HG02885 (cell line): ENCODE results near the gene APOA4.

ENCODE experiments used
- ATAC-seq: cut with Tn5 transposase; IDR thresholded peaks from one replicate; pipeline ENCODE4 v1.9.1; 2021; ENCODE audit warnings: mild to moderate bottlenecking; ENCODE audit not compliant: unreplicated experiment, poor library complexity

The APOA4 gene

GRCh38 chr11:116823031-116823843 is at the start of gene APOA4:
Gene APOA4, minus strand, starts transcription at chr11:116823304. Its CDS starts 113 bp downstream, at chr11:116823191.
- ATAC-seq: no peak

GRCh38 chr11:116871248-116871647 is 48.1 kb upstream of the APOA4 start:
- no peak for ATAC-seq

- no peak for ATAC-seq
These were observed 47.0 kb upstream of the APOA4 start for GRCh38 chr11:116870054-116870453.

GRCh38 chr11:116869610-116870009 is 46.5 kb upstream of the APOA4 start:
- ATAC-seq: no peak

- no peak for ATAC-seq
These were observed 45.0 kb upstream of the APOA4 start for GRCh38 chr11:116868066-116868465.

GRCh38 chr11:116867619-116868018 is 44.5 kb upstream of the APOA4 start:
- ATAC-seq: no peak

- ATAC-seq: no peak
These were observed 43.8 kb upstream of the APOA4 start for GRCh38 chr11:116866804-116867455.

- ATAC-seq: no peak
These were observed 42.6 kb upstream of the APOA4 start for GRCh38 chr11:116865696-116866095.

GRCh38 chr11:116864531-116864930 is 41.4 kb upstream of the APOA4 start:
- ATAC-seq: no peak

- ATAC-seq: no peak
These were observed 39.8 kb upstream of the APOA4 start for GRCh38 chr11:116862951-116863350.

- ATAC-seq: no peak
These were observed 39.1 kb upstream of the APOA4 start for GRCh38 chr11:116862185-116862584.

GRCh38 chr11:116861539-116861938 is 38.4 kb upstream of the APOA4 start:
- ATAC-seq: no peak

- no peak for ATAC-seq
These were observed 37.2 kb upstream of the APOA4 start for GRCh38 chr11:116860303-116860702.

- ATAC-seq: no peak
These were observed 36.1 kb upstream of the APOA4 start for GRCh38 chr11:116859175-116859574.

GRCh38 chr11:116857936-116858335 is 34.8 kb upstream of the APOA4 start:
- ATAC-seq: no peak

GRCh38 chr11:116857316-116857715 is 34.2 kb upstream of the APOA4 start:
- ATAC-seq: no peak

GRCh38 chr11:116856423-116856822 is 33.3 kb upstream of the APOA4 start:
- ATAC-seq: no peak

- no peak for ATAC-seq
These were observed 32.3 kb upstream of the APOA4 start for GRCh38 chr11:116855413-116855812.

- ATAC-seq: peak; percentile 96
These were observed 30.5 kb upstream of the APOA4 start for GRCh38 chr11:116853461-116854073.

GRCh38 chr11:116852261-116853031 is 29.3 kb upstream of the APOA4 start:
- ATAC-seq: no peak

- ATAC-seq: no peak
These were observed 28.5 kb upstream of the APOA4 start for GRCh38 chr11:116851626-116852025.
